ENCODE results near the gene IDE.

- TF ChIP-seq CTCF (IDR thresholded peaks at IDR 0.05): no peak
- no peak for TF ChIP-seq POLR2A (IDR thresholded peaks at IDR 0.05)
Measured at GRCh38 chr10:92480413-92480812, 93.5 kb downstream of the IDE start.
